Epithelial cell of esophagus (primary cell): ENCODE results near the gene OSBPL5.

Experiments used
- DNase-seq: peaks from one replicate; pipeline ENCODE4 v3.0.0; 2010; ENCODE audit warnings: low read depth
- H3K4me3 ChIP-seq: 2 replicates; pipeline ENCODE4 v1.5.1; 2011; ENCODE audit warnings: mild to moderate bottlenecking, low read length, control low read depth
- TF ChIP-seq, protein P1 (sequence below): IDR thresholded peaks from 2 replicates; pipeline ENCODE4 v1.5.1; 2011; ENCODE audit warnings: low read depth, mild to moderate bottlenecking, low read length, control low read depth, inconsistent platforms; ENCODE audit not compliant: insufficient read depth; ENCODE audit errors: missing control alignments

The OSBPL5 gene

DNA sequence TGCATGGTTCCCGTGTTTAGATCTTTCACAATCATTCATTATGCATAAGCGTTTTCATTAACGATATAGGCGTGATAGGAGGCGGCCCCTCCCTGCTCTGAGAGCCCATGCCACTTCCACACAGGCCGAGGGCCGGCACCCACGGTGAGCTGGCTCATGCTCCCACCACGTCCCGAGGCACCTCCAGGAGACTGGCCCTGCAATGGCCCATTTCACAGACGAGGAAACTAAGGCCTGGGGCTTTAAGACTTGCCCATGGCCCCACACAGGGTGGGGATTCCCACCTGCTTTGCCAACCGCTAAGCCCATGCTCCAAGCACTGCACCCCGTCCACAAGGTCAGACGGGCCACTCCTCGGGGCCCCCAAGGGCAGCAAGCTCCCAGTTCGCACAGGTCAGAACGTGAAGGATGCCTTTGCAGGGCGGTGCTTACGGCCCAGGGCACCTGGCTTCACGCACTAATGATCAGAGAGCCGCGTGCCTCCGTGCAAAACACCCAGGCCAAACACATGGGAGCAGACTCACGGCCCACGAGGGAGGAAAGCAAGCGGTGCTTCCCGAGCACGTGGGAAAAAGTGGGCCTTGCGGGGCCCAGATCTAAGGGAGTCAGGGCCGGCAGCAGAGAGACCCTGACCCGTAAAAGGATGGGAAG, 8.3 kb downstream of the OSBPL5 start:
- no peak for DNase-seq
- TF ChIP-seq, protein P1, sequence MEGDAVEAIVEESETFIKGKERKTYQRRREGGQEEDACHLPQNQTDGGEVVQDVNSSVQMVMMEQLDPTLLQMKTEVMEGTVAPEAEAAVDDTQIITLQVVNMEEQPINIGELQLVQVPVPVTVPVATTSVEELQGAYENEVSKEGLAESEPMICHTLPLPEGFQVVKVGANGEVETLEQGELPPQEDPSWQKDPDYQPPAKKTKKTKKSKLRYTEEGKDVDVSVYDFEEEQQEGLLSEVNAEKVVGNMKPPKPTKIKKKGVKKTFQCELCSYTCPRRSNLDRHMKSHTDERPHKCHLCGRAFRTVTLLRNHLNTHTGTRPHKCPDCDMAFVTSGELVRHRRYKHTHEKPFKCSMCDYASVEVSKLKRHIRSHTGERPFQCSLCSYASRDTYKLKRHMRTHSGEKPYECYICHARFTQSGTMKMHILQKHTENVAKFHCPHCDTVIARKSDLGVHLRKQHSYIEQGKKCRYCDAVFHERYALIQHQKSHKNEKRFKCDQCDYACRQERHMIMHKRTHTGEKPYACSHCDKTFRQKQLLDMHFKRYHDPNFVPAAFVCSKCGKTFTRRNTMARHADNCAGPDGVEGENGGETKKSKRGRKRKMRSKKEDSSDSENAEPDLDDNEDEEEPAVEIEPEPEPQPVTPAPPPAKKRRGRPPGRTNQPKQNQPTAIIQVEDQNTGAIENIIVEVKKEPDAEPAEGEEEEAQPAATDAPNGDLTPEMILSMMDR = no peak
- H3K4me3 ChIP-seq = no peak overlapping the region

DNA sequence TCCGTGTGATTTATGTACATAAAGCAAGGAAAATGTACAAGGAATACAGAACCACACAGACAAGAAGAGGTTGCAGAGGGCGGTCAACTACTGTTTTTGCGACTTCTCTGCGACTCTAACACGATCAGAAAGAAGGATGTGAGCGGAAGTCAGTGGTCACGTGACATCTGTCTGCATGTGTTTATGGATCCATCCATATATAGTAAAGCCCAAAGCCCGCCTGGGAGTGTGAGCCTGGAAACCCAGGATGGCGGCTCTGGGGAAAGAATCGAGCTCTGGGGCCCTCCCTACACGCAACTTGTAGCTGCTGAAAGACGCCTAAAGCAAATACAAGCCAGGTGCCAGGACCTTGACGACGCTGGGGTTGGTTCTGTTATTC, 8.8 kb downstream of the OSBPL5 start:
- no peak overlapping the region for H3K4me3 ChIP-seq
- TF ChIP-seq, protein P1 = no peak
- DNase-seq = no peak

DNA sequence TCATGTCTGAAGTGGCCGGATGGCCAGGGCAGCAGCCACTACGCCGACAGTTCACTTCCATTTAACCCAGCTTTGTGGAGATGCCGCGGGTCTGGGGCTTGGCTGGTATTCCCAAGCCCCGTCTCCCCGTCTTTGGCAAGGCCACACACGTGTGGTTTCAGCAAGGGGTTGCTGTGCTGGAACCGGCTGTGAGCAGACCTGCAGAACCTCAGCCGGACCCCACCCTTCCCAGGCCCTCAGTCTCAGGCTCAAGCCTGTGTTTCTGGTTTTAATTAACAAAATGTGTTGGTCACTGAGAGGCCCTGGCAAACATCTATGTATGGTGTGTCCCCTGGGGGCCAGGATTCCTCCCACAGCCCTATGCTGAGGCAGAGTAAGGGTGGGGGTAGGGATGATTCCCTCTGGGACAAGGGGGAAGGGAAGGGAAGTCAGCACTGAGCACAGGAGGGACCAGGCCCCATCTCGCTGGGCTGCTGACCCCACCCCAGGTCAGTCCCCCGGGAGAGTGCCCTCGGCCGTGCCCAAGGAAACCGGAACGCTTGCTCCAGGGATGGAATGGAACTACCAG, 9.3 kb downstream of the OSBPL5 start:
- TF ChIP-seq, protein P1 = no peak
- DNase-seq = no peak
- H3K4me3 ChIP-seq = no peak overlapping the region

DNA sequence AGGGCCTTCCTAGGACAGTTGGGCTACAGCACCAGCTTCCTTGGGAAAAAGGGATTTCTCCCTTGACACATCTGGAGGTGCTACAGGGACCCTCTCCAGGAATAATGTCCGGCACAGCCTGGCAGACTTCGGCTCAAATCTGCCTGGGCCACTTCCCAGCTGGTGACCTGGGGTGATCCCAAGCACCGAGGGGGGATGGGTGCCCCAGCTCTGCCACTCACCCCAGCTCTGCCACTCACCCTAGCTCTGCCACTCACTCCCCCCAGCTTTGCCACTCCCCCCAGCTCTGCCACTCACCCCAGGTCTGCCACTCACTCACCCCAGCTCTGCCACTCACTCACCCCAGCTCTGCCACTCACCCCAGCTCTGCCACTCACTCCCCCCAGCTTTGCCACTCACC, 9.9 kb downstream of the OSBPL5 start:
- no peak overlapping the region for H3K4me3 ChIP-seq
- TF ChIP-seq, protein P1 = no peak
- DNase-seq = no peak

DNA sequence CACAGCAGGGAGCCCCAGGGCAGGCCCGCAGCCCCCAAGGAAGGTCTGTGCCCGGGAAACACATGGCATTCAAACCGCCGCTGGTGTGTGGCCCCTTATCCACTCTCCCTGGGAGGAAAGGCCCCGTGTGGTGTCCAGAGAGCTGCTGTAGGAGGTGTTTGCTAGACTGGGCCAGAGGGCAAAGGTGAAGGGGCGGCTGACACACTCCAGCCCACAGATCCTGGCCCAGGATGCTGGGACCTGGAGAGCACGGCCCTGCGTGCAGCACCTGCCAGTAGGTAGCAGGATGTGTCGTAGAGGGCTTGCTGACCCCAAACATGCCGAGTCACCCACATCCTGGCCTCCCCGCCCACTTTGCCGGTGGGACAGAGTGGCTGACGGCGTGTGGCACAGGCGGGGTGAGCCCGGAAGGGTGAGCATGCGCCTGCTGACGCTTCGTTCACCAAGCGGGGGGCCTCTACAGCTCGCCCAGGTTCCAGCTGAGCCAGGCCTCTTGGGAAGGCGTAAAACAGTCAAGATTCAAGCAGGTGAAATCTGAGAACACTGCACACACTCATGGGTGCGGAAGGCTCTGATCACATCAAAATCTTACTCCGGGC, 11.0 kb downstream of the OSBPL5 start:
- DNase-seq = no peak
- no peak overlapping the region for H3K4me3 ChIP-seq
- TF ChIP-seq, protein P1 = no peak

DNA sequence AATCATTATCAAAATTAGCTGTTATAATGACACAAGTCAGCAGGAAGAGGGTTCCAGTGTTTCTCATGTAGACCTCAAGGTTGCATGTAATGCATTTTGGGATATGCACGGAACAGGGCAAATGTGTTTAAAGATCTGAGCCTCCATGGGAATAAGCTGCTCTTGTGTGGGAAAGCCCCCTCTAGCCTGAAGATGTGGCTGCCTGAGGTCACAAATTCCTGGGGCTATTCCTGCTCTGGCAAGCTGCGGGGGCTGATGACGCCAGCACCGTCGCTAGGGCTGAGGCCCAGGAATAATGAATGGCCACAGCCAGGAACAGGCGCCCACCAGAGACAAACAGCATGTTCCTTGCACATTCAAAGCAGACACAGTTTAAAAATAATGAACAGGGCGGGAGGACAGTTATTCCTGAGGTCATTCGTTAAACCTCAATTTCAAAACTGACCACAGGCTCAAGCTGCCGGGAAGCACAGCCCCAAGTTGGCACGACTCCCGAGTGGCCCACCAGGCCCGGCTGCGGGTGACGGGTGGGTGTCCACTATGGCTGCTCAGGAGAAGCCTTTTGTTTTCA, 11.7 kb downstream of the OSBPL5 start:
- H3K4me3 ChIP-seq = no peak overlapping the region
- TF ChIP-seq, protein P1 = no peak
- DNase-seq = no peak
